ENCODE results near the gene MED12L. TPM values are rescaled to one million over a fixed set of nuclear protein-coding genes. Genes with fewer than 3 reads are reported as not detected.

The MED12L gene
- total RNA-seq, 1 experiment from 2014 or later = 3.0 TPM

- no peaks in the 10 kb centered on the region for H3K4me1 ChIP-seq (replicated peaks; ENCODE audit: insufficient read depth)
- H3K4me3 ChIP-seq = no peak overlapping the region
- H2AFZ ChIP-seq = no peak overlapping the region
- no peak overlapping the region for H3K27ac ChIP-seq
- ChIA-PET POLR2A (ENCODE audit: unreplicated experiment) (no interaction called here), CTCF (interaction anchor here (0.6 kb wide), 1 partner anchor 37 kb away, joined by 9 read pairs; no protein-coding TSS in a partner anchor)
- BruUV-seq (replicated peaks) = no TSS peak
- no peak overlapping the region for H3K4me2 ChIP-seq
- no peaks in the 10 kb centered on the region for H3K79me2 ChIP-seq (ENCODE audit: low read depth)
- H4K20me1 ChIP-seq (ENCODE audit: insufficient read depth) = no peaks in the 10 kb centered on the region
- H3F3A ChIP-seq (ENCODE audit: insufficient read depth, low read depth) = no peaks in the 10 kb centered on the region
- H3K9me2 ChIP-seq (ENCODE audit: insufficient read depth) = no peaks in the 10 kb centered on the region
- no peaks in the 10 kb centered on the region for H3K27me3 ChIP-seq (ENCODE audit: insufficient read depth, low read depth)
- H3K36me3 ChIP-seq (ENCODE audit: low read depth) = no peaks in the 10 kb centered on the region
- H3K9me3 ChIP-seq (ENCODE audit: insufficient read depth, low read depth) = no peaks in the 10 kb centered on the region
- intact Hi-C loops (cut with micrococcal nuclease; ENCODE audit: unreplicated experiment) = no loop called here
- TF ChIP-seq, protein P1, sequence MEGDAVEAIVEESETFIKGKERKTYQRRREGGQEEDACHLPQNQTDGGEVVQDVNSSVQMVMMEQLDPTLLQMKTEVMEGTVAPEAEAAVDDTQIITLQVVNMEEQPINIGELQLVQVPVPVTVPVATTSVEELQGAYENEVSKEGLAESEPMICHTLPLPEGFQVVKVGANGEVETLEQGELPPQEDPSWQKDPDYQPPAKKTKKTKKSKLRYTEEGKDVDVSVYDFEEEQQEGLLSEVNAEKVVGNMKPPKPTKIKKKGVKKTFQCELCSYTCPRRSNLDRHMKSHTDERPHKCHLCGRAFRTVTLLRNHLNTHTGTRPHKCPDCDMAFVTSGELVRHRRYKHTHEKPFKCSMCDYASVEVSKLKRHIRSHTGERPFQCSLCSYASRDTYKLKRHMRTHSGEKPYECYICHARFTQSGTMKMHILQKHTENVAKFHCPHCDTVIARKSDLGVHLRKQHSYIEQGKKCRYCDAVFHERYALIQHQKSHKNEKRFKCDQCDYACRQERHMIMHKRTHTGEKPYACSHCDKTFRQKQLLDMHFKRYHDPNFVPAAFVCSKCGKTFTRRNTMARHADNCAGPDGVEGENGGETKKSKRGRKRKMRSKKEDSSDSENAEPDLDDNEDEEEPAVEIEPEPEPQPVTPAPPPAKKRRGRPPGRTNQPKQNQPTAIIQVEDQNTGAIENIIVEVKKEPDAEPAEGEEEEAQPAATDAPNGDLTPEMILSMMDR (conservative IDR thresholded peaks at IDR 0.05) = no peak
- no peak for TF ChIP-seq EZH2 (IDR thresholded peaks at IDR 0.05; ENCODE audit: low read depth)
- no peak for DNase-seq
Observed at GRCh38 chr3:151265866-151266265, 180.4 kb downstream of the MED12L start.

DNA sequence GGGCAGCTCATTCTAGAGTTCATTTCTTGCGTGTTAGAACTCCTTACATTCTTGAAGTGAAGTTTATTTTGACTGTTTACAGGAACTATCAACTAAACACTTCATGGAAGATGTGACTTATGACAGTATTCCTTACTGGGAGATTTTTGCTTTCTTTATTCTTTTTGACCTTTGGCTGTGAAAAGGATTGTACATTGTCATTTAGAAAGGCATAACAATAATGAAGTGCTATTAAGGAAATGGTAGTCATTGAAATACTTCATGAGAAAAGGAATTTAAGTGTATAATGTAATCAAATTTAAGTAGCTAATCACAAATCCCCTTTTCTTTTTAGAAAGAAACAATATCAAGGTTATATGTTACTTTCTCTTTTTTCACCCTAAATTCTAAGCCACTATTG lies 181.6 kb downstream of the MED12L start:
- Histone ChIP-seq H3K9me3 (ENCODE audit: insufficient read depth, low read depth) (no peaks in the 10 kb centered on the region), H3K27ac (no peak overlapping the region), H2AFZ (no peak overlapping the region), H4K20me1 (ENCODE audit: insufficient read depth) (no peaks in the 10 kb centered on the region), H3K4me2 (no peak overlapping the region), H3K4me3 (no peak overlapping the region), H3F3A (ENCODE audit: insufficient read depth, low read depth) (no peaks in the 10 kb centered on the region), H3K27me3 (ENCODE audit: insufficient read depth, low read depth) (no peaks in the 10 kb centered on the region), H3K4me1 (replicated peaks; ENCODE audit: insufficient read depth) (no peaks in the 10 kb centered on the region), H3K9me2 (ENCODE audit: insufficient read depth) (no peaks in the 10 kb centered on the region), H3K36me3 (ENCODE audit: low read depth) (no peaks in the 10 kb centered on the region), H3K79me2 (ENCODE audit: low read depth) (no peaks in the 10 kb centered on the region)
- no peak for TF ChIP-seq EZH2 (IDR thresholded peaks at IDR 0.05; ENCODE audit: low read depth)
- no TSS peak for BruUV-seq (replicated peaks)
- POLR2A ChIA-PET (ENCODE audit: unreplicated experiment) = no interaction called here
- intact Hi-C loops (cut with micrococcal nuclease; ENCODE audit: unreplicated experiment) = no loop called here
- DNase-seq = no peak
- CTCF ChIA-PET = interaction anchor here (0.6 kb wide), 1 partner anchor 99 kb away, joined by 3 read pairs; no protein-coding TSS in a partner anchor

- DNase-seq = no peak
- H3F3A ChIP-seq (ENCODE audit: insufficient read depth, low read depth) = no peaks in the 10 kb centered on the region
- no peaks in the 10 kb centered on the region for H4K20me1 ChIP-seq (ENCODE audit: insufficient read depth)
- ChIA-PET POLR2A (ENCODE audit: unreplicated experiment) (no interaction called here), CTCF (interaction anchor here (0.6 to 0.7 kb wide), 2 partner anchors 43 to 343 kb away, joined by 3 to 7 read pairs; no protein-coding TSS in a partner anchor)
- no peaks in the 10 kb centered on the region for H3K27me3 ChIP-seq (ENCODE audit: insufficient read depth, low read depth)
- H3K27ac ChIP-seq = no peak overlapping the region
- intact Hi-C loops (cut with micrococcal nuclease; ENCODE audit: unreplicated experiment) = no loop called here
- no peaks in the 10 kb centered on the region for H3K36me3 ChIP-seq (ENCODE audit: low read depth)
- H3K79me2 ChIP-seq (ENCODE audit: low read depth) = no peaks in the 10 kb centered on the region
- no peaks in the 10 kb centered on the region for H3K4me1 ChIP-seq (replicated peaks; ENCODE audit: insufficient read depth)
- no TSS peak for BruUV-seq (replicated peaks)
- H3K4me2 ChIP-seq = no peak overlapping the region
- no peak overlapping the region; the same call in 1 of the 2 replicates for H2AFZ ChIP-seq
- H3K4me3 ChIP-seq = no peak overlapping the region
- TF ChIP-seq, protein P1 (conservative IDR thresholded peaks at IDR 0.05) = no peak
- no peak for TF ChIP-seq EZH2 (IDR thresholded peaks at IDR 0.05; ENCODE audit: low read depth)
- no peaks in the 10 kb centered on the region for H3K9me2 ChIP-seq (ENCODE audit: insufficient read depth)
- no peaks in the 10 kb centered on the region for H3K9me3 ChIP-seq (ENCODE audit: insufficient read depth, low read depth)
Observed at GRCh38 chr3:151268267-151269235, 183.1 kb downstream of the MED12L start.
